Measurements from ENCODE around the gene FGD6.

DNA sequence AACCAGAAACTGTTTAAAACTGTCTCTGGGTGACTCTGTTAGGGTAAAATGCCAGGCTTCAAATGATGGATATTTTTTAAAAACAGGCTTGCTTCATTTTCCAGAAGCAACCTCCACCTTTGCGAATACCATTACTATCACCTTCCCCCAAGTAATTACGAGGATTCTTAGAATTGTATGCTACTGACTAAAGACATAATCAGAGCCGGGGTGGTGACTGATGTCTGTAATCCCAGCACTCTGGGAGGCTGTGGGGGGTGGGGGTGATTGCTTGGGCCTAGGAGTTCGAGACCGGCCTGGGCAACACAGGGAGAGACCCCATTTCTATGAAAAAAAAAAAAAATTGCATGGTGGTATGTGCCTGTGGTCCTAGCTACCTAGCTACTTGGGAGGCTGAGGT lies 38.3 kb downstream of the FGD6 start:
- no peak for TF ChIP-seq MAZ (IDR thresholded peaks at IDR 0.05; ENCODE audit: borderline replicate concordance, low read depth, low read length)
- TF ChIP-seq, protein P1, sequence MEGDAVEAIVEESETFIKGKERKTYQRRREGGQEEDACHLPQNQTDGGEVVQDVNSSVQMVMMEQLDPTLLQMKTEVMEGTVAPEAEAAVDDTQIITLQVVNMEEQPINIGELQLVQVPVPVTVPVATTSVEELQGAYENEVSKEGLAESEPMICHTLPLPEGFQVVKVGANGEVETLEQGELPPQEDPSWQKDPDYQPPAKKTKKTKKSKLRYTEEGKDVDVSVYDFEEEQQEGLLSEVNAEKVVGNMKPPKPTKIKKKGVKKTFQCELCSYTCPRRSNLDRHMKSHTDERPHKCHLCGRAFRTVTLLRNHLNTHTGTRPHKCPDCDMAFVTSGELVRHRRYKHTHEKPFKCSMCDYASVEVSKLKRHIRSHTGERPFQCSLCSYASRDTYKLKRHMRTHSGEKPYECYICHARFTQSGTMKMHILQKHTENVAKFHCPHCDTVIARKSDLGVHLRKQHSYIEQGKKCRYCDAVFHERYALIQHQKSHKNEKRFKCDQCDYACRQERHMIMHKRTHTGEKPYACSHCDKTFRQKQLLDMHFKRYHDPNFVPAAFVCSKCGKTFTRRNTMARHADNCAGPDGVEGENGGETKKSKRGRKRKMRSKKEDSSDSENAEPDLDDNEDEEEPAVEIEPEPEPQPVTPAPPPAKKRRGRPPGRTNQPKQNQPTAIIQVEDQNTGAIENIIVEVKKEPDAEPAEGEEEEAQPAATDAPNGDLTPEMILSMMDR (IDR thresholded peaks at IDR 0.05): no peak
- no peak for TF ChIP-seq POLR2A (IDR thresholded peaks at IDR 0.05; ENCODE audit: low read length)
- no peak for TF ChIP-seq USF2 (IDR thresholded peaks at IDR 0.05)
- no peak for TF ChIP-seq RAD21 (conservative IDR thresholded peaks at IDR 0.05 in 1 of 2, IDR thresholded peaks at IDR 0.05 in 1 of 2)
- TF ChIP-seq SREBF2 (IDR thresholded peaks at IDR 0.05): no peak
- TF ChIP-seq, protein P2, sequence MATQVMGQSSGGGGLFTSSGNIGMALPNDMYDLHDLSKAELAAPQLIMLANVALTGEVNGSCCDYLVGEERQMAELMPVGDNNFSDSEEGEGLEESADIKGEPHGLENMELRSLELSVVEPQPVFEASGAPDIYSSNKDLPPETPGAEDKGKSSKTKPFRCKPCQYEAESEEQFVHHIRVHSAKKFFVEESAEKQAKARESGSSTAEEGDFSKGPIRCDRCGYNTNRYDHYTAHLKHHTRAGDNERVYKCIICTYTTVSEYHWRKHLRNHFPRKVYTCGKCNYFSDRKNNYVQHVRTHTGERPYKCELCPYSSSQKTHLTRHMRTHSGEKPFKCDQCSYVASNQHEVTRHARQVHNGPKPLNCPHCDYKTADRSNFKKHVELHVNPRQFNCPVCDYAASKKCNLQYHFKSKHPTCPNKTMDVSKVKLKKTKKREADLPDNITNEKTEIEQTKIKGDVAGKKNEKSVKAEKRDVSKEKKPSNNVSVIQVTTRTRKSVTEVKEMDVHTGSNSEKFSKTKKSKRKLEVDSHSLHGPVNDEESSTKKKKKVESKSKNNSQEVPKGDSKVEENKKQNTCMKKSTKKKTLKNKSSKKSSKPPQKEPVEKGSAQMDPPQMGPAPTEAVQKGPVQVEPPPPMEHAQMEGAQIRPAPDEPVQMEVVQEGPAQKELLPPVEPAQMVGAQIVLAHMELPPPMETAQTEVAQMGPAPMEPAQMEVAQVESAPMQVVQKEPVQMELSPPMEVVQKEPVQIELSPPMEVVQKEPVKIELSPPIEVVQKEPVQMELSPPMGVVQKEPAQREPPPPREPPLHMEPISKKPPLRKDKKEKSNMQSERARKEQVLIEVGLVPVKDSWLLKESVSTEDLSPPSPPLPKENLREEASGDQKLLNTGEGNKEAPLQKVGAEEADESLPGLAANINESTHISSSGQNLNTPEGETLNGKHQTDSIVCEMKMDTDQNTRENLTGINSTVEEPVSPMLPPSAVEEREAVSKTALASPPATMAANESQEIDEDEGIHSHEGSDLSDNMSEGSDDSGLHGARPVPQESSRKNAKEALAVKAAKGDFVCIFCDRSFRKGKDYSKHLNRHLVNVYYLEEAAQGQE (IDR thresholded peaks at IDR 0.05): no peak
- no peak for TF ChIP-seq CEBPB (IDR thresholded peaks at IDR 0.05)
- no peak for TF ChIP-seq POLR2AphosphoS2 (conservative IDR thresholded peaks at IDR 0.05; ENCODE audit: low read length)
- TF ChIP-seq MAFK (IDR thresholded peaks at IDR 0.05; ENCODE audit: partially characterized antibody): no peak
- no peak for TF ChIP-seq RFX5 (IDR thresholded peaks at IDR 0.05)
- TF ChIP-seq RCOR1 (IDR thresholded peaks at IDR 0.05; ENCODE audit: low read depth, low read length): no peak
- TF ChIP-seq SMC3 (IDR thresholded peaks at IDR 0.05): no peak
